H9 (cell line): Measurements from ENCODE around the gene RHEX. TPM values are rescaled to one million over a fixed set of nuclear protein-coding genes. Genes with fewer than 3 reads are reported as not detected.

ENCODE experiments used
- DNase-seq: peaks from one replicate; pipeline ENCODE4 v3.0.0-alpha.2; 2017
- H2AFZ ChIP-seq: one replicate; pipeline ENCODE4 v1.6.1; 2013; ENCODE audit warnings: mild to moderate bottlenecking, low read length, control low read depth, moderate library complexity
- H2AK5ac ChIP-seq: 2 replicates; pipeline ENCODE4 v1.6.1; 2013; ENCODE audit warnings: low read length, control low read depth, mixed read lengths; ENCODE audit not compliant: insufficient read length
- H2BK120ac ChIP-seq: one replicate; pipeline ENCODE4 v1.6.1; 2013; ENCODE audit warnings: low read depth, mild to moderate bottlenecking, low read length, control low read depth, inconsistent platforms; ENCODE audit not compliant: poor library complexity, severe bottlenecking
- H2BK12ac ChIP-seq: 2 replicates; pipeline ENCODE4 v1.6.1; 2013; ENCODE audit warnings: low read length, control low read depth, mixed read lengths, low read depth; ENCODE audit not compliant: insufficient read length
- H2BK15ac ChIP-seq: 2 replicates; pipeline ENCODE4 v1.6.1; 2013; ENCODE audit warnings: low read depth, low read length, control low read depth
- H2BK20ac ChIP-seq: one replicate; pipeline ENCODE4 v1.6.1; 2013; ENCODE audit warnings: low read depth, mild to moderate bottlenecking, low read length, control low read depth, inconsistent platforms; ENCODE audit not compliant: poor library complexity, severe bottlenecking
- H2BK5ac ChIP-seq: 2 replicates; pipeline ENCODE4 v1.6.1; 2013; ENCODE audit warnings: low read length, control low read depth, mixed read lengths; ENCODE audit not compliant: insufficient read length
- H3K14ac ChIP-seq: 2 replicates; pipeline ENCODE4 v1.6.1; 2013; ENCODE audit warnings: low read length, control low read depth; ENCODE audit not compliant: insufficient read depth
- H3K18ac ChIP-seq: 2 replicates; pipeline ENCODE4 v1.6.1; 2013; ENCODE audit warnings: low read depth, mild to moderate bottlenecking, mixed read lengths, low read length, control low read depth; ENCODE audit not compliant: insufficient read length
- H3K23ac ChIP-seq: 2 replicates; pipeline ENCODE4 v1.6.1; 2013; ENCODE audit warnings: low read length, control low read depth, mixed read lengths, low read depth; ENCODE audit not compliant: insufficient read length
- H3K23me2 ChIP-seq: 2 replicates; pipeline ENCODE4 v1.6.1; 2013; ENCODE audit warnings: low read depth, mild to moderate bottlenecking, mixed read lengths, low read length, control low read depth; ENCODE audit not compliant: insufficient read length, poor library complexity, severe bottlenecking
- H3K27ac ChIP-seq: 2 replicates; pipeline ENCODE4 v1.5.1; 2013; ENCODE audit warnings: low read length, control low read depth, mixed read lengths, low read depth; ENCODE audit not compliant: insufficient read length
- H3K27me3 ChIP-seq: 2 replicates; pipeline ENCODE4 v1.6.1; 2013; ENCODE audit warnings: low read length, control low read depth, inconsistent platforms; ENCODE audit not compliant: insufficient read depth
- H3K4ac ChIP-seq: 2 replicates; pipeline ENCODE4 v1.6.1; 2013; ENCODE audit warnings: low read depth, mild to moderate bottlenecking, control low read depth, inconsistent platforms, low read length, moderate library complexity
- H3K4me1 ChIP-seq: 2 replicates; pipeline ENCODE4 v1.6.1; 2013; ENCODE audit warnings: low read length, control low read depth, inconsistent platforms; ENCODE audit not compliant: insufficient read depth
- H3K4me2 ChIP-seq: 2 replicates; pipeline ENCODE4 v1.6.1; 2013; ENCODE audit warnings: low read length, control low read depth, mixed read lengths; ENCODE audit not compliant: insufficient read length, insufficient read depth
- H3K56ac ChIP-seq: 2 replicates; pipeline ENCODE4 v1.6.1; 2013; ENCODE audit warnings: low read depth, mild to moderate bottlenecking, mixed read lengths, low read length, control low read depth; ENCODE audit not compliant: insufficient read length
- H3K79me1 ChIP-seq: 2 replicates; pipeline ENCODE4 v1.6.1; 2013; ENCODE audit warnings: low read depth, mild to moderate bottlenecking, moderate library complexity, low read length, control low read depth, inconsistent platforms; ENCODE audit not compliant: insufficient read depth, poor library complexity, severe bottlenecking
- H3K79me2 ChIP-seq: 2 replicates; pipeline ENCODE4 v1.6.1; 2013; ENCODE audit warnings: low read length, control low read depth, inconsistent platforms; ENCODE audit not compliant: insufficient read depth
- H3K9ac ChIP-seq: 2 replicates; pipeline ENCODE4 v1.6.1; 2013; ENCODE audit warnings: low read length, control low read depth, mixed read lengths; ENCODE audit not compliant: insufficient read length; ENCODE audit errors: extremely low read depth
- H3K9me3 ChIP-seq: one replicate; pipeline ENCODE4 v1.6.1; 2013; ENCODE audit warnings: low read depth, low read length, inconsistent platforms; ENCODE audit not compliant: control insufficient read depth
- H3T11ph ChIP-seq: one replicate; pipeline ENCODE4 v1.6.1; 2013; ENCODE audit warnings: mild to moderate bottlenecking, low read length, control low read depth, inconsistent platforms
- H4K20me1 ChIP-seq: one replicate; pipeline ENCODE4 v1.6.1; 2013; ENCODE audit not compliant: control insufficient read depth, insufficient read length, insufficient read depth
- H4K5ac ChIP-seq: 2 replicates; pipeline ENCODE4 v1.6.1; 2013; ENCODE audit warnings: low read depth, mild to moderate bottlenecking, mixed read lengths, low read length, control low read depth; ENCODE audit not compliant: insufficient read length
- H4K8ac ChIP-seq: replicated peaks from 2 replicates; pipeline ENCODE4 v1.6.1; 2013; ENCODE audit warnings: low read length, control low read depth, mixed read lengths, low read depth; ENCODE audit not compliant: insufficient read length
- H4K91ac ChIP-seq: 2 replicates; pipeline ENCODE4 v1.6.1; 2013; ENCODE audit warnings: low read depth, mild to moderate bottlenecking, moderate library complexity, mixed read lengths, low read length, control low read depth; ENCODE audit not compliant: insufficient read length
- H3K27ac Mint-ChIP-seq, 3 experiments: 2 replicates in 2 of 3; 3 replicates in 1 of 3; pipeline ENCODE4 v1.8.0; 2020 to 2021; ENCODE audit warnings: mixed read lengths in 3 of 3, mild to moderate bottlenecking in 1 of 3, moderate library complexity in 1 of 3
- H3K27me3 Mint-ChIP-seq: 2 replicates; pipeline ENCODE4 v1.8.0; 2021; ENCODE audit warnings: low read depth, mild to moderate bottlenecking, moderate library complexity, mixed read lengths
- H3K36me3 Mint-ChIP-seq, 3 experiments: 2 replicates in 2 of 3; 3 replicates in 1 of 3; pipeline ENCODE4 v1.8.0; 2020 to 2021; ENCODE audit warnings: low read depth in 3 of 3, mixed read lengths in 3 of 3; ENCODE audit not compliant: insufficient read depth in 1 of 3
- H3K4me1 Mint-ChIP-seq, 2 experiments: 2 replicates each; pipeline ENCODE4 v1.8.0; 2020; ENCODE audit warnings: mixed read lengths in 2 of 2
- H3K4me3 Mint-ChIP-seq, 2 experiments: 2 replicates in 1 of 2; 3 replicates in 1 of 2; pipeline ENCODE4 v1.8.0; 2020 to 2021; ENCODE audit warnings: mild to moderate bottlenecking in 2 of 2, mixed read lengths in 2 of 2, moderate library complexity in 1 of 2
- H3K9me3 Mint-ChIP-seq, 2 experiments: 2 replicates in 1 of 2; 3 replicates in 1 of 2; pipeline ENCODE4 v1.8.0; 2020; ENCODE audit warnings: mild to moderate bottlenecking in 2 of 2, mixed read lengths in 2 of 2, moderate library complexity in 1 of 2
- CTCF ChIP-seq: fragments of 200-600 bp; sonication (generic); conservative IDR thresholded peaks from 3 replicates; pipeline ENCODE4 v1.8.0; 2021; ENCODE audit warnings: antibody characterized with exemption, mild to moderate bottlenecking
- WGBS: extraction: QIAGEN DNeasy Blood & Tissue Kit; methylation state at CpG from one replicate; pipeline ENCODE4 v1.1.7; 2013; ENCODE audit warnings: missing lambda C conversion rate, low lambda C conversion rate, mixed read lengths; ENCODE audit not compliant: insufficient read length; ENCODE audit errors: extremely low coverage; 5-methylcytosine and 5-hydroxymethylcytosine counted together
- total RNA-seq: library from RNA; stranded (reverse); gene quantifications from 2 replicates; pipeline ENCODE4 v1.2.1, GENCODE V29; 2021

Gene RHEX
- total RNA-seq, 1 experiment from 2014 or later = not detected

- H4K20me1 ChIP-seq = no peaks in the 10 kb centered on the region
- H3K56ac ChIP-seq = no peak overlapping the region
- DNase-seq = no peak
- no peaks in the 10 kb centered on the region for H3K36me3 Mint-ChIP-seq
- no peak overlapping the region for H2BK120ac ChIP-seq
- no peaks in the 10 kb centered on the region for H3K9me3 Mint-ChIP-seq
- peaks cover 8% of the 10 kb centered on the region; the same call in 1 of the 2 replicates for H3K4me1 ChIP-seq
- no peak overlapping the region for H4K5ac ChIP-seq
- no peaks in the 10 kb centered on the region for H3K79me1 ChIP-seq
- no peak overlapping the region for H4K8ac ChIP-seq
- no peak overlapping the region for H3T11ph ChIP-seq
- H3K14ac ChIP-seq = no peak overlapping the region
- no peaks in the 10 kb centered on the region for H3K79me2 ChIP-seq
- no peak overlapping the region for H2AFZ ChIP-seq
- H2BK12ac ChIP-seq = no peak overlapping the region
- H2BK15ac ChIP-seq = no peak overlapping the region
- H3K9ac ChIP-seq = no peak overlapping the region
- H3K23me2 ChIP-seq = no peaks in the 10 kb centered on the region
- no peak overlapping the region for H3K4ac ChIP-seq
- H2BK5ac ChIP-seq = no peak overlapping the region
- no peak overlapping the region for H3K4me3 Mint-ChIP-seq
- no peak overlapping the region for H2AK5ac ChIP-seq
- H3K27me3 ChIP-seq = no peaks in the 10 kb centered on the region
- no peak overlapping the region for H3K18ac ChIP-seq
- H3K27ac ChIP-seq = no peak overlapping the region
- no peak for TF ChIP-seq CTCF
- H4K91ac ChIP-seq = no peak overlapping the region
- no peak overlapping the region for H2BK20ac ChIP-seq
- H3K23ac ChIP-seq = no peak overlapping the region
- peaks cover 5% of the 10 kb centered on the region; the same call in 1 of the 2 replicates for H3K27me3 Mint-ChIP-seq
- no peak overlapping the region for H3K27ac Mint-ChIP-seq
- H3K4me1 Mint-ChIP-seq = peaks cover 18 to 30% of the 10 kb centered on the region in 2 experiments
- no peaks in the 10 kb centered on the region for H3K9me3 ChIP-seq
- H3K4me2 ChIP-seq = no peak overlapping the region
- no CpG with 5 or more reads among the region's 1 CpG for WGBS
Measured at GRCh38 chr1:206079135-206079534, 26.2 kb downstream of the RHEX start.
